ENCODE data around the gene EEF1AKMT2. TPM values are rescaled to one million over a fixed set of nuclear protein-coding genes. Genes with fewer than 3 reads are reported as not detected.
"Not testable (repeated sequence)": the region's sequence is repeated elsewhere in the genome, so short reads cannot be mapped to it uniquely, and the experiment has no call there.

EEF1AKMT2 gene
- total and polyA plus RNA-seq, 10 donors, result 15.3 to 27.1 (median 17.2) TPM

DNA sequence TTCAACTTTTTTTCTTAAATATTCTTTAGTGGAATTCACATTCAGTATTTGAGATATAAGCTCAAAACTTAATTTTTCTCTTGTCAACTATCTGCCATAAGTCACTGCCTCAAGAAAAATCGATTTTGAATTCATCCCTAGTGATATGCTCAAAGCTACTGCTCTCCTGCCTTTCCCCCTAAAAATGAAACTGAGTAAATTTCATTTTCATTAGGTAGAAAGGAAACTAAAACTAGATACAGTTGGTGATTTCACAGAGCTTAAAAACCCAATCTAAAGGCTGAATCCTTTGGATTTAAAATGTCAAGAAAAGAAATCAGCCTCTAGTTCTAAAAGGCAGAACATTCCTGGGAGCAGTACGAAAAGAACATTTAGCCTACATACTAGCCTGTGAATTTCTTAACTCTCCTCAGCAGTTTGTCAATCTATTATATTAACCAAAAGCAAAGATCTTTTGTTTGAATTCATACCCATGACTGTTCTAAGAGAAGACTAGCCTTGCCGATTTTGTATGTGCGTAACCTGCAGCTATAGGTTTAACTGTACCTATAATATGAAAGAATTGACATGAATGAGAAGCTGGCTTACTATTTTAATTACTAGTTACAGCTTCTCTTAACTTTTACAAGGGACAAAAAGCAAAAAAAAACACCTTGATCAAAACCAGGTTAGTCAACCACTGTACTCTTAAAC lies 42.6 kb downstream of the EEF1AKMT2 start:
- no peaks in the 10 kb centered on the region for H3K27me3 ChIP-seq (replicated peaks in 1 of 7)
- no peak for TF ChIP-seq POLR2AphosphoS5 (IDR thresholded peaks at IDR 0.05)
- TF ChIP-seq, protein P1, sequence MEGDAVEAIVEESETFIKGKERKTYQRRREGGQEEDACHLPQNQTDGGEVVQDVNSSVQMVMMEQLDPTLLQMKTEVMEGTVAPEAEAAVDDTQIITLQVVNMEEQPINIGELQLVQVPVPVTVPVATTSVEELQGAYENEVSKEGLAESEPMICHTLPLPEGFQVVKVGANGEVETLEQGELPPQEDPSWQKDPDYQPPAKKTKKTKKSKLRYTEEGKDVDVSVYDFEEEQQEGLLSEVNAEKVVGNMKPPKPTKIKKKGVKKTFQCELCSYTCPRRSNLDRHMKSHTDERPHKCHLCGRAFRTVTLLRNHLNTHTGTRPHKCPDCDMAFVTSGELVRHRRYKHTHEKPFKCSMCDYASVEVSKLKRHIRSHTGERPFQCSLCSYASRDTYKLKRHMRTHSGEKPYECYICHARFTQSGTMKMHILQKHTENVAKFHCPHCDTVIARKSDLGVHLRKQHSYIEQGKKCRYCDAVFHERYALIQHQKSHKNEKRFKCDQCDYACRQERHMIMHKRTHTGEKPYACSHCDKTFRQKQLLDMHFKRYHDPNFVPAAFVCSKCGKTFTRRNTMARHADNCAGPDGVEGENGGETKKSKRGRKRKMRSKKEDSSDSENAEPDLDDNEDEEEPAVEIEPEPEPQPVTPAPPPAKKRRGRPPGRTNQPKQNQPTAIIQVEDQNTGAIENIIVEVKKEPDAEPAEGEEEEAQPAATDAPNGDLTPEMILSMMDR (IDR thresholded peaks at IDR 0.05 in 8 of 11, conservative IDR thresholded peaks at IDR 0.05 in 3 of 11), result no peak
- TF ChIP-seq POLR2A (IDR thresholded peaks at IDR 0.05), result no peak
- no peaks in the 10 kb centered on the region for H3K9me3 ChIP-seq
- intact Hi-C loops (cut with DNase I; ENCODE audit: low total_unique reads), result loop anchor here (10.0 kb wide), 1 partner anchor 104 kb away; no protein-coding TSS in a partner anchor
- no peak overlapping the region for H3K4me3 ChIP-seq
- DNase-seq, result no peak
- WGBS, 5 donors, result 69 to 77% (median 74%) methylated on average over 4 of the region's 4 CpGs
- H3K27ac ChIP-seq, result peak overlapping the region in 4 of 8 donors; percentile 29 to 69 (median 50)
- peaks cover 0 to 35% (median 0%) of the 10 kb centered on the region in 6 donors for H3K36me3 ChIP-seq
- H3K4me1 ChIP-seq, result peaks cover 3 to 33% (median 22%) of the 10 kb centered on the region in 6 donors

DNA sequence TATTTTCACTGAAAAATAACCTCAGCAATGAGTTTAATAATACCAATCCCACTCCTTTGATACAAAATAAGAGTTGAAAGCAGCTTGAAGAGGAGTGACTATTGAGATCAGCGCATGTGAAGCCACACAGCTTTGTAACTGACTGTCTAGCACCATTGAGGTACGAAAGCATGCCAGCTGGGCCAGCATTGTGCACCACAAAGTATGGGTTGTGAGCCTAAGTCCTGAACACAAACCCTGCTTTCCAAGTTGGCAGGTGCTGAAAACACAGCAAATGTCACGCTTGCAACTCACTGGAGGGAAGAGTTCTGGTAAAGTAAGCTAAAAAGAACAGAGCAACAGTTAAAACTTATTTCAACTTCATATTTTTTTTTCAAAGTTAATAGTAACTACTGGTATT lies 43.5 kb downstream of the EEF1AKMT2 start:
- TF ChIP-seq POLR2AphosphoS5 (IDR thresholded peaks at IDR 0.05), result no peak
- TF ChIP-seq, protein P1 (IDR thresholded peaks at IDR 0.05 in 8 of 11, conservative IDR thresholded peaks at IDR 0.05 in 3 of 11), result no peak
- no peak for TF ChIP-seq POLR2A (IDR thresholded peaks at IDR 0.05)
- Histone ChIP-seq H3K36me3 (peaks cover 0 to 27% (median 0%) of the 10 kb centered on the region in 6 donors), H3K4me3 (no peak overlapping the region), H3K9me3 (no peaks in the 10 kb centered on the region), H3K4me1 (peaks cover 3 to 37% (median 23%) of the 10 kb centered on the region in 6 donors), H3K27ac (no peak overlapping the region), H3K27me3 (replicated peaks in 1 of 7) (no peaks in the 10 kb centered on the region)
- intact Hi-C loops (cut with DNase I; ENCODE audit: low total_unique reads), result loop anchor here (10.0 kb wide), 1 partner anchor 103 kb away; no protein-coding TSS in a partner anchor
- WGBS, 5 donors, result 88 to 97% (median 94%) methylated on average over 3 of the region's 3 CpGs
- DNase-seq, result no peak

DNA sequence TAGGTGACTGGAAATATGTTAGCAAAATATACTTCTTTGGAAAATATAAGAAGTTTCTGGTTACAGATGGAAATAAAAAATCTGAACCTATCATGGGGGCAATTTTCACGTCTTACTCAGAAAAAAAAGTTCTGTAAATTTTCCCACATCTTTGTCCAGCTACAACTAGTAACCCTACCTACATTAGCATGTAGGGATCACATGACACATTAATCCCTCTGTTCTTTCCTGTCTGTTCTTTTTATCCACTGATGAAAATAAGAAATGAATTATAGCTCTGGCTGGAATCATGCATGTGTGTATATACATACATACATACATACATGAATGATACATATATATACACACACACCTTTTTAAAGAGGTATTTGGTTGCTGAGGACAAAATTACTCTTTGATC lies 43.9 kb downstream of the EEF1AKMT2 start:
- Histone ChIP-seq H3K4me1 (peaks cover 5 to 41% (median 24%) of the 10 kb centered on the region in 6 donors), H3K27me3 (replicated peaks in 1 of 7) (no peaks in the 10 kb centered on the region), H3K9me3 (no peaks in the 10 kb centered on the region), H3K27ac (no peak overlapping the region), H3K36me3 (peaks cover 0 to 23% (median 0%) of the 10 kb centered on the region in 6 donors), H3K4me3 (no peak overlapping the region)
- 90 to 97% (median 93%) methylated on average over 1 of the region's 1 CpG for WGBS, 5 donors
- TF ChIP-seq, protein P1 (IDR thresholded peaks at IDR 0.05 in 8 of 11, conservative IDR thresholded peaks at IDR 0.05 in 3 of 11), result no peak
- no peak for TF ChIP-seq POLR2A (IDR thresholded peaks at IDR 0.05)
- TF ChIP-seq POLR2AphosphoS5 (IDR thresholded peaks at IDR 0.05), result no peak
- intact Hi-C loops (cut with DNase I; ENCODE audit: low total_unique reads), result loop anchor here (10.0 kb wide), 1 partner anchor 103 kb away; no protein-coding TSS in a partner anchor
- DNase-seq, result no peak

DNA sequence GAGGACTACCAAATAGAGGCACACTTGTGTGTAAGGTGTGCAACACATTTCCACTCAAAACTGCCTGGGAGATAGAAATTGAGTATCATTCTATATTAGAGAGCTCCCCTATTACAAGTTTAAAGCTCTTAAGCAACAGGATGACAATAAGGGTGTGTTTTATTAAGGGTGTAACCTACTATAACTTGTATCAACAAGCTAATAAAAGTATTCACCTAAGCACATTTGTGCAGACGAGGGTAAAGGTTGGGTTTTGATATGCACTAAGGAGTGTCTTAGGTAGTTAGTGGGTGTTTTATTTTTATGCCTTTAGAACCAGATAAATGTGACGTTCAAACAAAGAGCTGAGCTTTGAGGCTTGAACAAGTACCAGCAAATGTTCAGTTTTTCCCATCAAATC lies 44.7 kb downstream of the EEF1AKMT2 start:
- 86 to 99% (median 94%) methylated on average over 2 of the region's 2 CpGs for WGBS, 5 donors
- intact Hi-C loops (cut with DNase I; ENCODE audit: low total_unique reads), result loop anchor here (10.0 kb wide), 1 partner anchor 102 kb away; no protein-coding TSS in a partner anchor
- peaks cover 0 to 23% (median 0%) of the 10 kb centered on the region in 6 donors for H3K36me3 ChIP-seq

DNA sequence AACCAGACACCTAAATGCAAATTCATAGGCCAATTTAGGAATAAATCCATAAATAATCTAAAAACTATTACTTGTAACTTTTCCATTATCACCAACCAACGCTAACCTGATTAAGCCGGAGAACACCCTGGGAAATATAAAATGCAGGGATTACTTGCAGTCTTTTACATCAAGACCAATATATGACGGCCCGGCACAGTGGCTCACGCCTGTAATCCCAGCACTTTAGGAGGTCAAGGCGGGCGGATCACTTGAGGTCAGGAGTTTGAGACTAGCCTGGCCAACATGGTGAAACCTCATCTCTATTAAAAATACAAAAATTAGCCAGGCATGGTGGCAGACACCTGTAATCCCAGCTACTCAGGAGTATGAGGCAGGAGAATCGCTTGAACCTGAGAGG lies 45.2 kb downstream of the EEF1AKMT2 start:
- DNase-seq; H3K4me3 ChIP-seq; H3K27me3 ChIP-seq (replicated peaks in 1 of 7); H3K9me3 ChIP-seq; H3K27ac ChIP-seq: not testable (repeated sequence)
- Histone ChIP-seq H3K4me1 (peaks cover 18 to 54% (median 35%) of the 10 kb centered on the region in 6 donors), H3K36me3 (peaks cover 0 to 23% (median 0%) of the 10 kb centered on the region in 6 donors)
- 94 to 97% (median 96%) methylated on average over 8 of the region's 8 CpGs for WGBS, 5 donors
- intact Hi-C loops (cut with DNase I; ENCODE audit: low total_unique reads), result loop anchor here (10.0 kb wide), 1 partner anchor 102 kb away; no protein-coding TSS in a partner anchor

More for the DNA sequence above, 44.7 kb downstream of the EEF1AKMT2 start:
- Histone ChIP-seq H3K27me3 (replicated peaks in 1 of 7) (no peaks in the 10 kb centered on the region), H3K9me3 (no peaks in the 10 kb centered on the region), H3K4me1 (peaks cover 12 to 49% (median 29%) of the 10 kb centered on the region in 6 donors), H3K27ac (no peak overlapping the region), H3K4me3 (no peak overlapping the region)
- TF ChIP-seq POLR2AphosphoS5 (IDR thresholded peaks at IDR 0.05) (no peak), POLR2A (IDR thresholded peaks at IDR 0.05) (no peak)
- TF ChIP-seq, protein P1 (IDR thresholded peaks at IDR 0.05 in 8 of 11, conservative IDR thresholded peaks at IDR 0.05 in 3 of 11), result no peak
- no peak for DNase-seq
